ENCODE results near the gene WBP2NL.

DNA sequence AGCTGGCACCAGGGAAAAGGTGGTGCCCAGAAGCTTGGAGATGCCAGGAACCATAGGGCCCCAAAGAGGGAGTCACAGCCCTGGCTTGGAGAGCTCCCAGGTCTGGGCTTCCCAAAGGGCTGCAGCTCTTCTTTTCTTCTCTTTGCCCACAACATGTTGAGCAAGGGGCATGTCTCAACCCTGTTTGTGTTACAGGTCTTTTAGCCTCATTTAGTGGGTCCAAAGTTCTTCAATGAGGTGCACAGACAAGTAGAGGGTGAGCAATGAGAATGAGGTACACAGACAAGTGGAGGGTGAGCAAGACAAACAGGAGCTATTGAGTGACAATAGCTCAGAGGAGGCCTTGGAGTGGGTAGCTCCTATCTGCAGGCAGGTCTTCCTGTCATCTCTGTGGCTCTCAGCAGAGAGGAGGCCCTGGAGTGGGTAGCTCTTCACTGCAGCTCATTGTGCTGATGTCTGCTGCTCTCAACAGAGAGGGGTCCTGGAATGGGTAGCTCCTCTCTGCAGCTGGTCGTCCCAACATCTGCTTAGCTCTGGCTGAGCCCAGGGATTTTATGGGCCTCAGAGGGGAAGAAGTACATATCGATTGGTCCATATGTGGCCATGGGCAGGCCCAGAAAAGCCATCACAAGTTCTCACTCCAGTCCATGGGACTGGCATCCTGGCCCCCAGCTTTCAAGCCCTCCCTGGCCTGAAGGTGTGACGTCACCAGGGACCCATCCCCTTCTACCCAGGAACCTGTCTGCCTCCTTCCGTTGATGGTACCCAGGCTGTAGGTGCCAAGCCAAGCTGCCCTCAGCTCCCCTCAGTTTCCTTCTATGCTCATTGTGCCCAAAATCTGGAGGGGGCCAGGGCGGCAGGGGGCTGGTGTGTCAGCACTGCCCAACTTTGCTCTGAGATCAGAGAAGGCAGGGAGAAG, 34.9 kb downstream of the WBP2NL start:
- TF ChIP-seq CTCF (IDR thresholded peaks at IDR 0.05; ENCODE audit: low read depth, low read length, poor library complexity, severe bottlenecking) (no peak), EZH2phosphoT487 (IDR thresholded peaks at IDR 0.05; ENCODE audit: borderline replicate concordance, low read length) (no peak)
